Stimulated activated CD8-positive, alpha-beta memory T cell treated with anti-CD3 and anti-CD28 coated beads, Interleukin-15, amount 100 ng/mL, for 48 hours (primary cell): ENCODE measurements around the gene LSM2.

Experiments used
- DNase-seq, 2 donors: peaks; one replicate each; pipeline ENCODE4 v3.0.0-alpha.2; 2020; ENCODE audit warnings: low read depth in 2 of 2

The LSM2 gene

DNA sequence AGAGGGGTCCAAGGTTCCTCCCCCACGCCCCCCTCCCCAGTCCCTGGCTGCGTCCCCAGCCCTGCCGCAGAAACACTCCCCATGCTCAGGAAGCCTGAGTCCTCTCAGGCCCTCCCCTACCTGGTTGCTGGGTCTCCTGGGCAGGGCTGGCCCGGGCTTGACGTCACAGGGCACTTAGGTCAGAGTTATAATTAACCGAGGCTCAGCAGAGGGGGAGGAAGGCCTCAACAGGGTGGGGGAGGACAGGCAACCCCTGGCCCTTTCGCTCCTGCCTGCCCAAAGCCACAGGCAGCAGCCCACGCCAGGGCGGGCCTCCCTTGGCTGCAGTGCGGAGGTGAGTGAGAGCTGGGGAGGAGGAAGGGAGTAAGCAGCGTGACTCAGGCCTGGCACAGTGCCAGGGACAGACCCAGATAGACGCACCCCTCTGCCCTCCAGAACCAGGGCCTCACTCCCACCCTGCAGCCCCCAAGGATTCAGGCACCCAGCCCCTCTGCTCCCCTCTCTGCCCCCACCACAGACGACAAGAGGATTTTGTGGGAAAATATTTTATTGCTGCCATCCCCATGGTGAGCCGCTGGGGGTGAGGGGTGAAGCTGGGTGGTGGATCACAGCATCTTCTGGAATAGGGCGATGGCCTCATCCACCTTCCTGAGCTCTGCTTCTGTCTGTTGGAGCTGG is 29.6 kb downstream of the LSM2 start, which contains the start of gene VWA7:
TSS of gene VWA7 (minus strand) at position 340 of the 678 bp plus-strand sequence. CDS start 549 bp downstream, outside the sequence.
- peak; percentile 77 to 84 for DNase-seq

DNA sequence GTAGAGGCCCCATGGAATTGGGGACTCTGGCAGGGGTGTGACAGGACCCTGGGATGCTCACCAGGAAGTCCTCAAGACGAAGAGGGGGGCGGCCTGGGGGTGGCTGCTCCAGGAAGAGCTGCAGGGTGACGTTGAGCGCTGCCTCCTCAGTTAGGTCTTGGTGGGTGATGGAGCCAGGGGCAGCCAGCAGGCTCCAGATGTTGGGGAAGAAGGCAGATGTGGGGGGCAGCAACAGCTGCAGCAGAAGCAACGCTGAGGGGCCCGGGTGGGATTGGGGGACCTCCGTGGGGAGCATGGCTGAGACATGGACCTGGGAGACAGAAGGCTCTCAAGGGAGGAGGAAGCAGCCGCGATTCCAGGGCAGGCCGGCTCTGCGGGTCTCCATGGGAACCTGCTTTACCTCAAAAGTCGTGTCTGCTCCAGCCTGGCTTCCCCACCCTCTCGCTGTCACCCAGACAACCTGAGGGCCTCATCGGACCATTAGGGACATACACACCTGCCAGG is 30.2 kb downstream of the LSM2 start:
- DNase-seq, result no peak

GRCh38 chr6:31775633-31776484 is 30.9 kb downstream of the LSM2 start:
- DNase-seq, result no peak

DNA sequence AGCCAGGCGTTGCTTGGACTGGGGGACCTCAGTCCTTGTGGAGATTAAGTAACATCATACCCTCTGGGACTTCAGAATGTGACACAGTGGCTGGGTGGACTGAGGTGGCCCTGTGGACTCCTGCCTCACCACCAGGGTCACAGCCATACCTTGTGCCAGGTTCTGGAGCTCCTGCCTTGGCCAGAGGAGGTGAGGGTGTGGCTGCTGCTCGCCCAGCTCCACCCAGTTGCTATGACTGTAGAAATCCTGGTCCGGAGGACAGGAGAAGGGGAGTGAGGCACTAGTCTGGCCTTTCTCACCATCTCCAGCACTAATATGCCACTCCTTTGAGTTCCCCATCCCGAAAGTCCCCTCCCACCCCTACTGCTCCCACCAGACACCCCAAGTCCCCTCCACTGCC is 31.6 kb downstream of the LSM2 start:
- DNase-seq, result no peak

DNA sequence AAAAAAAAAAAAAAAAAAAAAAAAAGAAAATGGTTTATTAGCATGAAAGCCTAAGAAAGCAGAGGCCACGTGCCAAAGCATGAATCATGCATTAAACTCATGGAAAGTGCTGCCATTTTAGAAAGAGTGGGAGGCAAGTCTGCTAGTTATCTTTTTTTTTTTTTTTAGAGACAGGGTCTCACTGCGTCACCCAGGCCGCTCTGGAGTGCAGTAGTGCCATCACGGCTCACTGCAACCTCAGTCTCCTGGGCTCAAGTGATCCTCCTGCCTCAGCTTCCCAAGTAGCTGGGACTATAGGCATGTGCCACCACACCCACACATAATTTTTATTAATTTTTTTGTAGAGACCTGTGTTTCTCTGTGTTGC is 34.8 kb downstream of the LSM2 start:
- DNase-seq, result no peak

- no peak for DNase-seq
Measured at GRCh38 chr6:31770860-31771259, 35.9 kb downstream of the LSM2 start.

- DNase-seq, result peak; percentile 65 to 74
Measured at GRCh38 chr6:31769684-31770371, 36.9 kb downstream of the LSM2 start.

DNA sequence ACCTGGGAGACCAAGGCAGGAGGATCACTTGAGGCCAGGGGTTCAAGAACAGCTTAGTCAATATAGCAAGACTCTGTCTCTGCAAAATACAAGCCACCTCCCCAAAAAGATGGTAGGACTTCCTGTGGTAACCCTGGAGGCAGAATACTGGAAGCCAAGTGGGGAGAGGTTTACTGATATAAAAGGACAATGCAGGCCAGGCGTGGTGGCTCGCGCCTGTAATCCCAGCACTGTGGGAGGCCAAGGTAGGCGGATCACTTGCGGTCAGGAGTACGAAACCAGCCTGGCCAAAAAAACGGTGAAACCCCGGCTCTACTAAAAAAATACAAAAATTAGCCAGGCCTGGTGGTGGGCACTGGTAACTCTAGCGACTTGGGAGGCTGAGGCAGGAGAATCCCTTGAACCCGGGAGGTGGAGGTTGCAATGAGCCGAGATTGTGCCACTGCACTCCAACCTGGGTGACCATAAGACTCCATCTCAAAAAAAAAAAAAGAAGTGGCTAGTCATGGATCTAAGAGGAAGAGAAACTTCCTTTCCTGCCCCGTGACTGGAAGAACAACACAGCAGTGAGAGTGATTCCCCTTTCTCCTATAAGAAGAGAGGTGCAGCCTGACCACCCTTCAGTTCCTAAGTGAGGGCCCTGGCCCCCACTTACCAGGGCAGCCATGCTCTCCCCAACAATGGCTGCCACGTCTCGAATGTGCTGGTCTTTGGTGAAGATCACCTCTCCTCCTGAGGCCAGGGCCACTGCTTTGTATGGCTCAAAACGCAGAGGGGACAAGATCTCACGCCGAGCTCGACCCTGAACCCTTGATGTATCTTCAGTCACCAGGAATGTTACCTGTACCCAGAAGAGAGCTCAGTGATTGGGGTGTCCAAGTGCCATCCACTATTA is 38.2 kb downstream of the LSM2 start:
- DNase-seq, result no peak

- no peak for DNase-seq
Measured at GRCh38 chr6:31767096-31767645, 39.6 kb downstream of the LSM2 start.

DNA sequence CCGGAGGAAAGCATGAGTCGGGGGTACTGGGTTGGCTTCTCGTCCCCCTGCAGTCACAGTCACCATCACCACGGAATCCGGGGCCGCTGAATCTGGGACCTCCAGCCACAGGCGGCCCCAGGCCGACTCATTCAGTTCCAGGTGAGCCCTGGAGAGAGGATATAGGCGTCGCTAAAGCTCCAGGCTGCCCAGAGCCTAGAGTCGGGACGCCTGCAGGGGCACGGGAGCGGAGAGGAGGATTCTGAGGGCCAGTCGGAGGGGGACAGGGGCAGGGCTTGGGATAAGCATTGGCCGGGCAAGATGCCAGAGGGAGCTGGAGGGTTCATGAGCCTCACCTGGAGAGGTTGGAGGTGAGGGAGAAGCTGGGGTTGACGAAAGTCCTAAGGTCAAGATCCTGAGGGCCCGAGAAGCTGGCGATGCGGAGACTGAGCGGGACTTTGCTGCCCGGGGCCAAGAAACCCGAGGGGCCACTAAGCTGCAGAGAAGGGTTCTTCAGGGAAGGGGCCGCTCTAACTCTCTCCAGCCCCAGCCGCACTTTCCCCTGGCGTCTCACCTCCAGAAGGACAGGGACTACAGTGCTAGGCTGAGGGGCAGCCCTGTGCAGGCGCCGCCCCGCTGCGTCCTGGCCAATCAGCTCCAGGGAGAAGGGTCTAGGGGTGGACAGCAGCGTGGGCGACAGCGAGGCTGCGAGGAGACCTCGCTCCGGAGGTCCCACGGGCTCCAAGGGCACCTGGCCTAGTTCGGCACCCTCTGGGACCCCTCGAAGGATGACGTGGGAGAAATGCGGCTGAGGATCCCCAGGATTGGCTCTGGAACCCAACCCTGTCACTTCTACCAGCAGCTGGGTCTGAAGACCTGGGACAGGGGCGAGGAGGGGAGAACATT is 40.6 kb downstream of the LSM2 start:
- no peak for DNase-seq

- no peak for DNase-seq
Measured at GRCh38 chr6:31765559-31765909, 41.2 kb downstream of the LSM2 start.

DNA sequence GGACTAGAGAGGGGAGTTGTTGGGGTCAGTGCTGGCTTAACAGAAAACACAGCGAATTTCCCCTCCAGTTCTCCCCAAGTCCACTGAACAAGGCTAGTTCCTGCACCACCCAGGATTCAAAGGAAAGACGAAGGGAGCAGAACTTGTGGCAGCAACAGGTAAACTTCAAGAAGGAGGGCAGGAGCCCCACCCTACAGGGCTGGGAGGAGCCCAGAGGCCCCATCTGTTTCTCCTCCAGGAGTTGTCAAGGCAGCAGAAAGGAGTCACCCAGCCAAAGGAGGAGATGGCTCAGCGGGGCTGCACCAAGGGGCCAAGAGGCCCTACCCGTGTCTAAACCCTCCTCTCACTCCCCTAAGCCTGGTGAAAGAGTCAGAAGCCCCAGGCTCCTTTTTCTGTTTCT is 42.6 kb downstream of the LSM2 start:
- no peak for DNase-seq

DNA sequence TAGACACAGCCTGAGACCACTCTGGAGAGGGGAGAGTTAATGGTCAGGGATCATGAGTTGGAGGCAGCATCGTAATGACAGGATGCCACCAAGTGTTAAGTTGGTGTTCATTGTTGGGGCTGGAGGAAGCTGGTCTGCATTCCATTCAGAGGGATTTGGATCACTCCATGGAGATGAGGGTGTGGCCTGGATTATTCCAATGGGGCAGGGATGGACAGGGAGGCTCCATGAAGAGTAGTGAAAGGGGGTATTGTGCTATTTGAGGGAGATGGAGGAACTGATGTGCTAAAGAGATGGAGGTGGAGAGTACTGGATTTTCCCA is 43.2 kb downstream of the LSM2 start:
- no peak for DNase-seq

- DNase-seq, result no peak
Measured at GRCh38 chr6:31762878-31763618, 43.7 kb downstream of the LSM2 start.

DNA sequence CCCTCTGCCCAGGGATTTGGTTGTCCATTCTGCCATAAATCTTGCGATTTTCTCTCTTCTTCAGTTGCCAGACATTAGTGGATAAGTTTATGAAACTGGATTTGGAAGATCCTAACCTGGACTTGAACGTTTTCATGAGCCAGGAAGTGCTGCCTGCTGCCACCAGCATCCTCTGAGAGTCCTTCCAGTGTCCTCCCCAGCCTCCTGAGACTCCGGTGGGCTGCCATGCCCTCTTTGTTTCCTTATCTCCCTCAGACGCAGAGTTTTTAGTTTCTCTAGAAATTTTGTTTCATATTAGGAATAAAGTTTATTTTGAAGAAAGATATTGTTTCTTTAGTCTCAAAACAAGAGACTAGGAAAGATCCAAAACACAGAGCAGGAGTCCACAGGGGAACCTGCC is 44.4 kb downstream of the LSM2 start, which contains the start of gene SAPCD1:
TSS of gene SAPCD1 (plus strand) at position 301 of the 400 bp plus-strand sequence. CDS start 399 bp downstream, outside the sequence.
- no peak for DNase-seq

DNA sequence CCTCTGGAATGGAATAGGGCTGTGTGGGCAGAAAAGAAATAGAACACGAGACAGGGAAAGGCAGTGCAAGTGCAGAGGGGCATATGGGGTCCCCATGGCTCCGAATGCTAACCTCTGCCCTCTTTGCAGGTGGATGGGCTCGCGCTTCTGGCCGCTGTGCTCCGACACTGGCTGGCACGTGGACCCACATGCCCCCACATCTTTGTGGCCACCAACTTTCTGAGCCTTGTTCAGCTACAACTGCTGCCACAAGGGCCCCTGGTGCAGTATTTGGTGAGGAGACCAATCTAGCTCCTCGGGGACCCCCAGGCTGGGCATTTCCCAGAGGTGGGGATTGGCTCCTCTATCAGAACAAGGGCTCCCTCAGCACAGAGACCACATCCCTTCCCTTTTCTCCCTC is 45.4 kb downstream of the LSM2 start:
- DNase-seq, result no peak

GRCh38 chr6:31760790-31761189 is 46.0 kb downstream of the LSM2 start:
- no peak for DNase-seq

GRCh38 chr6:31758281-31758680 is 48.5 kb downstream of the LSM2 start:
- DNase-seq, result no peak

- no peak for DNase-seq
Measured at GRCh38 chr6:31752739-31753319, 53.9 kb downstream of the LSM2 start.
